NCI-H2196 (cell line): ENCODE results near the gene DDX46.
A peak's percentile ranks its signal among the peaks of the same experiment; 100 is the strongest.
"Not testable (repeated sequence)": the region's sequence is repeated elsewhere in the genome, so short reads cannot be mapped to it uniquely, and the experiment has no call there.

Source experiments
- DNase-seq: peaks from one replicate; lab custom pipeline; 2025; ENCODE audit not compliant: unreplicated experiment; lab: John Stamatoyannopoulos, UW

DDX46 gene

GRCh38 chr5:134840811-134841210, 82.2 kb downstream of the DDX46 start:
- no peak for DNase-seq

DNA sequence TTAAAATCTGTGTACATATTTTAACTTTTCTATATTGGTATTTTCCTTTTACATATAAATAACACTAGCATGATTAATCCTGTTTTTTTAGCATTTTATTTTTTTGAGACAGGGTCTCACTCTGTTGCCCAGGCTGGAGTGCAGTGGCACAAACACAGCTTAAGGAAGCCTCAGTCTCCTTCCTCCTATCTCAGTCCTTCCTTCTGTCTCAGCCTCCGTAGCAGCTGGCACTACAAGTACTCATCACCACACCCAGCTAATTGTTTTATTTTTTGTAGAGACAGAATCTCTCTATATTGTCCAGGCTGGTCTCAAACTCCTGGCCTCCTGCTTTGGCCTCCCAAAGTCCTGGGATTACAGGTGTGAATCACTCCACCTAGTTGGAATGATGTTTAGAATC, 85.7 kb downstream of the DDX46 start:
- DNase-seq = no peak

- DNase-seq = no peak
Observed at GRCh38 chr5:134845335-134845851, 86.8 kb downstream of the DDX46 start.

- peak; percentile 95 for DNase-seq
Observed at GRCh38 chr5:134845852-134846640, 87.5 kb downstream of the DDX46 start, which contains the start of gene C5orf24. TSS of gene C5orf24 (plus strand) at chr5:134845968. CDS start at chr5:134854901, 8,933 bp downstream.

DNA sequence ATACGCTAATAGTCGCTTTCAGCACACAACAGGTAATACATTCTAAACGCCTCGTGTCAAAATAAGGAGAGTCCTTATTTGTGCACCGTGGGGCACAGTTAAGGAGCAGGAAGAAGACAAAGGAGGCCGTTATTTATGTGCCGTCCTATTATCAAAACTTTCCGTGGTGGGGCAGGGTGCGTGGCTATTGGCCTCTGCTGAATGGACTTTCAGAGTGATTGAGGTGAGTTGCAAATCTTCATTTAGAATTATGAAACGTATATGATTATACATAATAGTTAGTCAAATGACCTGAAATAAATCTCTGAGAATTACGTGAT, 88.0 kb downstream of the DDX46 start:
- DNase-seq = no peak

GRCh38 chr5:134849434-134849933, 90.9 kb downstream of the DDX46 start:
- DNase-seq = not testable (repeated sequence)

- DNase-seq = peak; percentile 13
Observed at GRCh38 chr5:134851307-134851923, 92.8 kb downstream of the DDX46 start.

DNA sequence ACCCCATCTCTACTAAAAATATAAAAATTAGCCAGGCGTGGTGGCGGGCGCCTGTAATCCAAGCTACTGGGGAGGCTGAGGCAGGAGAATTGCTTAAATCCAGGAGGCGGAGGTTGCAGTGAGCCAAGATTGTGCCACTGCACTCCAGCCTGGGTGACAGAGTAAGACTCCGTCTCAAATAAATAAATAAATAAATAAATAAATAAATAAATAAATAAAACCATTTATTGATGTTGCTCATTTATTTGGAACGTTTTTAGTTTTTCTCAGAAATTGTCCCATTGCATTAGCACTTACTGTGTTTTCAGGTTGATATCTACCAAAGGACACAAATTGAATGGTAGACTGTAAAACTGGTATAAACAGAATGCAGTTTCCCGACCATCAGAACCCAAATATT, 97.9 kb downstream of the DDX46 start:
- DNase-seq = not testable (repeated sequence)

GRCh38 chr5:134857401-134857800, 98.8 kb downstream of the DDX46 start:
- no peak for DNase-seq

GRCh38 chr5:134864707-134865106, 106.1 kb downstream of the DDX46 start:
- DNase-seq = no peak

DNA sequence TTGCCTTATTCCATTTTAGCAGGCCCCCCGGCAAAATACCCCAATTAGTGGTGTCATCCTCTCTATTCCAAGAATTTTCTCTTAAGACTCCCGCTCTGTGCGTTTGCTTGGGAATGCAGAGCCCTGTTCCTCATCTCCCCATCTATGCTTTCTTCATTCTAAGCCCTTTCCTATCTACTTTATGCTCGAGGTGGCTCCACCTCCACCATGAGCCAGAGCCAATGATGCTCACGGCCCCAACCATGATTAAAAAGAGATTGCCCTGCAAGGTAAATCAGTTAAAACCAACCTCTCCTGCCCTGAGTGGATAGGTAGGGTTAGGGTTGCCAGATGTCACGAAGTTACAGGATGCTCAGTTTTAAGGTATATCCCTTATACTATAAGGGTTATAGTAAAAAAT, 114.9 kb downstream of the DDX46 start:
- no peak for DNase-seq

GRCh38 chr5:134873987-134874830, 115.6 kb downstream of the DDX46 start, which contains the start of gene TXNDC15:
TSS of gene TXNDC15 (plus strand) at chr5:134874371. CDS start at chr5:134874428, 57 bp downstream.
- peak; percentile 91 for DNase-seq

GRCh38 chr5:134874831-134875655, 116.5 kb downstream of the DDX46 start:
- peak; percentile 38 for DNase-seq

- DNase-seq = no peak
Observed at GRCh38 chr5:134877159-134877558, 118.6 kb downstream of the DDX46 start.

DNA sequence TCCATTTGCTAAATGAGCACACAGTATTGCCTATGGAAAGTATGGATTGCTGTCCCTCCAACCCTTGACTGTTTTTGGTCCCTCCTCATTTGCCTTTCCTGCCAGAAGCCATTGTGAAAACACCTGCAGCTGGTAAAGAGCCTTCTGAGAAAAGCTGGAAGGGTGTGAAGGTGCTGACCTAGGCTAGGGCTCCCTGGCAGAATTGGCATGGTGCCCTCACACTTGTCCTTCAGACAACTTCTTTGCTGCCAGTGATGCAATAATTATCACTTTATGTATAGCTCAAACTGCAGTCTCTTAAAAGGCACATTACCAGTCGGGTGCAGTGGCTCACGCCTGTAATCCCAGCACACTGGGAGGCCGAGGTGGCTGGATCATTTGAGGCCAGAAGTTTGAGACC, 119.8 kb downstream of the DDX46 start:
- DNase-seq = peak; percentile 64

GRCh38 chr5:134879456-134879855, 120.9 kb downstream of the DDX46 start:
- DNase-seq = no peak
